ENCODE data around the gene AQP7. TPM values are rescaled to one million over a fixed set of nuclear protein-coding genes. Genes with fewer than 3 reads are reported as not detected.

Gene AQP7
- polyA plus RNA-seq, 1 donor from 2014 or later = not detected

Small RNAs within 50 kb of the gene (small RNA-seq; reads per million reads assigned to genes)
- gene AL356218.2 = 0 reads per million in 3 experiments
- gene RF00019 = 0 to 1.2 (median 0) reads per million in 3 experiments

Other genes starting within 250 kb of the AQP7 start
- 0.41 and 0.90 TPM in 2 replicates for gene B4GALT1, start 235.2 kb downstream of the AQP7 start, polyA plus RNA-seq
- not detected in 2 replicates for gene SPINK4, start 162.4 kb downstream of the AQP7 start, polyA plus RNA-seq
- gene BAG1, start 137.9 kb downstream of the AQP7 start, polyA plus RNA-seq = 90.4 and 94.9 TPM in 2 replicates
- gene CHMP5, start 137.5 kb downstream of the AQP7 start, polyA plus RNA-seq = 261 and 286 TPM in 2 replicates
- gene NFX1, start 112.1 kb downstream of the AQP7 start, polyA plus RNA-seq = 14.3 and 14.7 TPM in 2 replicates
- gene AQP3, start 45.0 kb upstream of the AQP7 start, polyA plus RNA-seq = 0.76 TPM in 1 of 2 replicates, not detected in the other
- gene NOL6, start 71.4 kb upstream of the AQP7 start, polyA plus RNA-seq = 15.5 and 17.8 TPM in 2 replicates
- gene ANKRD18B, start 121.7 kb upstream of the AQP7 start, polyA plus RNA-seq = 2.2 TPM in 1 of 2 replicates, not detected in the other

Data from neural cell (in vitro differentiated cells).